Measurements from ENCODE around the gene IL17RC. TPM values are rescaled to one million over a fixed set of nuclear protein-coding genes. Genes with fewer than 3 reads are reported as not detected.

IL17RC gene
- total and polyA plus RNA-seq, 4 donors = 20.5 to 39.8 (median 33.6) TPM

DNA sequence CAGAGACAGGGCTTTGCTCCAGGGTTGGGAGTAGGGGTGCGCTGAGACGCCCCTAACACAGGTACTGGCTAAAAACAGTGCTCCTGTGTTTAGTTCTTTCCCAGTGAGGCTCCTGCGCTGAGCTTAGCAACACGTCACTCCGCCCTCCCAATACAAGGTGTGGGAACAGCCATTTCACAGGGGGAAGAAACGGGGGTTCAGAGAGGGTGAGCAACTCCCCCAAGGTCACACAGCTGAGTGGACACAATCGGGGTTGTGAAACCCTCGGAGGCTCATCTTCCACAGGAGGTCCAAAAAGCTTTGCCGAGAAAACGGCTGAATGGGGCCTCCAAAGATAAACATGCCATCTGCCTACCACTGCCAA lies 34.7 kb downstream of the IL17RC start:
- 18 to 31% methylated on average over 10 of the region's 10 CpGs for WGBS, 2 donors

DNA sequence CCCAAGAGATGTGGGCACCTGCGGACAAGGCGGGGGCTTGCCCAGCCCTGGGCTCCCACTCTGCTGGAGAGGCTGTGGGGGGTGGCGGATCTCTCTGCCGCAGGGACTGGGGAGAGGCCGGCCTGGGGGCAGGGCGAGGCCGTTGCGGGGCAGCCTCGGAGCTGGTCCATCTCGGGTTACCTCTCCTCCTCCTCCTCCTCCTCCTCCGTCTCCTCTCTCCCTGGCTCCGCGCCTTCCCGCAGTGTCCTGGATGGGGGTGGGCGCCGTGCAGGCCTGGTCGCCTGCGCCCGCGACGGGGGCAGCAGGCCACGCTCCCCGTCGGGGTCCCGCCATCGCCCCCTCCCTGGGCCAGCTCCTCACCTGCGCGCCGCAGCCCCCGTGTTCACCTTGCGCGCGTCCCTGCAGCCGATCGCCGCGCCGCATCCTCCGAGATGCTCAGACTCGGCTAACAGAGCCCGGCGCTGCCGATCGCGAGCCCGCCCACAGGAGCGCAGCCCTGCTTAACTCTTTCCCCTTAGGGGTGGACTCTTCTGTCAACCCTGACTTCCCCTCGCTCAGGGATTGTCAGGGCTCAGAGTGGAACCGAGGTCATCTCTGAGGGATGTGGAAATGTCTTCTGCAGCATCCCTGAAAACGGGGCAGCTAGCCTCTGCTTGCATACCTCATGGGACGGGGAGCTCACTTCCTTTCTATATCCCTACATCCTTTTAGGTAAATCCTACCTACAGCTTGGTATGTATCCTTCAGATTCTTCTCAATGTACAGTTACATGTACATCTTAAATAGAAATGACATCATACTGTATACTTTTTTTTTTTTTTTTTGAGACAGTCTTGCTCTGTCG lies 35.3 kb downstream of the IL17RC start, which contains the start of gene PRRT3:
TSS of gene PRRT3 (minus strand) at position 447 of the 844 bp plus-strand sequence. CDS start 2,293 bp downstream, outside the sequence.
- H3K36me3 ChIP-seq (ENCODE audit: control insufficient read depth in 4 of 4, insufficient read depth in 4 of 4, low read length in 4 of 4) = no peaks in the 10 kb centered on the region
- TF ChIP-seq, protein P1, sequence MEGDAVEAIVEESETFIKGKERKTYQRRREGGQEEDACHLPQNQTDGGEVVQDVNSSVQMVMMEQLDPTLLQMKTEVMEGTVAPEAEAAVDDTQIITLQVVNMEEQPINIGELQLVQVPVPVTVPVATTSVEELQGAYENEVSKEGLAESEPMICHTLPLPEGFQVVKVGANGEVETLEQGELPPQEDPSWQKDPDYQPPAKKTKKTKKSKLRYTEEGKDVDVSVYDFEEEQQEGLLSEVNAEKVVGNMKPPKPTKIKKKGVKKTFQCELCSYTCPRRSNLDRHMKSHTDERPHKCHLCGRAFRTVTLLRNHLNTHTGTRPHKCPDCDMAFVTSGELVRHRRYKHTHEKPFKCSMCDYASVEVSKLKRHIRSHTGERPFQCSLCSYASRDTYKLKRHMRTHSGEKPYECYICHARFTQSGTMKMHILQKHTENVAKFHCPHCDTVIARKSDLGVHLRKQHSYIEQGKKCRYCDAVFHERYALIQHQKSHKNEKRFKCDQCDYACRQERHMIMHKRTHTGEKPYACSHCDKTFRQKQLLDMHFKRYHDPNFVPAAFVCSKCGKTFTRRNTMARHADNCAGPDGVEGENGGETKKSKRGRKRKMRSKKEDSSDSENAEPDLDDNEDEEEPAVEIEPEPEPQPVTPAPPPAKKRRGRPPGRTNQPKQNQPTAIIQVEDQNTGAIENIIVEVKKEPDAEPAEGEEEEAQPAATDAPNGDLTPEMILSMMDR (IDR thresholded peaks at IDR 0.05; ENCODE audit: control extremely low read depth, extremely low read depth) = no peak
- H3K4me3 ChIP-seq = peak within 1 kb of the TSS; percentile 51
- ATAC-seq (ENCODE audit: insufficient read depth, low FRiP score) (peak; percentile 77), DNase-seq (peak; percentile 37 to 55 (median 44))
- H3K4me1 ChIP-seq (ENCODE audit: control insufficient read depth in 5 of 5, insufficient read depth in 5 of 5, low read length in 5 of 5) = peaks cover 0 to 19% (median 4%) of the 10 kb centered on the region in 5 donors
- H3K27ac ChIP-seq (ENCODE audit: low read depth in 1 of 2, low read length in 1 of 2) = no peak within 1 kb of the TSS
- peak within 1 kb of the TSS in 1 of 2 donors; percentile 49 for H3K9ac ChIP-seq (ENCODE audit: insufficient read depth in 1 of 2, low read length in 2 of 2)
- 3 to 5% methylated on average over 31 to 52 of the region's 52 CpGs for WGBS, 2 donors
- no peaks in the 10 kb centered on the region for H3K9me3 ChIP-seq (ENCODE audit: control insufficient read depth in 4 of 4, insufficient read depth in 3 of 4, low read length in 3 of 4)
- H3K27me3 ChIP-seq (ENCODE audit: control insufficient read depth in 3 of 3, insufficient read depth in 3 of 3, low read length in 2 of 3) = no peaks in the 10 kb centered on the region

More for the DNA sequence above, 34.7 kb downstream of the IL17RC start:
- TF ChIP-seq, protein P1 (IDR thresholded peaks at IDR 0.05; ENCODE audit: control extremely low read depth, extremely low read depth) = no peak
- Histone ChIP-seq H3K4me3 (no peak overlapping the region), H3K4me1 (ENCODE audit: control insufficient read depth in 5 of 5, insufficient read depth in 5 of 5, low read length in 5 of 5) (peaks cover 0 to 24% (median 4%) of the 10 kb centered on the region in 5 donors), H3K9me3 (ENCODE audit: control insufficient read depth in 4 of 4, insufficient read depth in 3 of 4, low read length in 3 of 4) (no peaks in the 10 kb centered on the region), H3K27me3 (ENCODE audit: control insufficient read depth in 3 of 3, insufficient read depth in 3 of 3, low read length in 2 of 3) (no peaks in the 10 kb centered on the region), H3K27ac (ENCODE audit: low read depth in 1 of 2, low read length in 1 of 2) (no peak overlapping the region), H3K9ac (ENCODE audit: insufficient read depth in 1 of 2, low read length in 2 of 2) (no peak overlapping the region), H3K36me3 (ENCODE audit: control insufficient read depth in 4 of 4, insufficient read depth in 4 of 4, low read length in 4 of 4) (no peaks in the 10 kb centered on the region)
- ATAC-seq (ENCODE audit: insufficient read depth, low FRiP score) (no peak), DNase-seq (no peak)

DNA sequence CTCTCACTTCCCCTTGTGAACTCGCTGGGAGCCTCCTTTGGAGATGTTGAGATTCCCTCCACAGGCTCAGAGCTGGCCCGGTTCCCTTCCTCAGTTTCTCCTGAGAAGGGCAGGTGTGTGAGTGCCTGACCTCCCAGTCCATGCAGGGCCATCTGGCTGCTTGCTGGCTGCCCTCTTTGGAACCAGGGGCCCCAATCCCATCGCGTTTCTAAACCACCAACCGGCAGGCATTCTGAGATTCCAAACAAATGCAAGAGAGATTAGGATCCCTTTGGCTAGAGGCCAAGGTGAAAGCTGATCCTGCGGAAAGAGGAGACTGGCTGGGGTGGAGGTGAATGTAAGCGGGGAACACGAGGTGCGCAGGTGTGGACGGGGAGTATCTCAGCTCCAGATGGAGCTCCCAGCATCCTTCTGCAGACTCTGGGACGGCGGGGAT lies 38.2 kb downstream of the IL17RC start:
- DNase-seq (peak in 2 of 3 donors; percentile 33 to 62), ATAC-seq (ENCODE audit: insufficient read depth, low FRiP score) (no peak)
- Histone ChIP-seq H3K36me3 (ENCODE audit: control insufficient read depth in 4 of 4, insufficient read depth in 4 of 4, low read length in 4 of 4) (peaks cover 0 to 2% (median 0%) of the 10 kb centered on the region in 4 donors), H3K27ac (ENCODE audit: low read depth in 1 of 2, low read length in 1 of 2) (no peak overlapping the region), H3K4me3 (no peak overlapping the region), H3K9me3 (ENCODE audit: control insufficient read depth in 4 of 4, insufficient read depth in 3 of 4, low read length in 3 of 4) (no peaks in the 10 kb centered on the region), H3K27me3 (ENCODE audit: control insufficient read depth in 3 of 3, insufficient read depth in 3 of 3, low read length in 2 of 3) (no peaks in the 10 kb centered on the region), H3K9ac (ENCODE audit: insufficient read depth in 1 of 2, low read length in 2 of 2) (no peak overlapping the region), H3K4me1 (ENCODE audit: control insufficient read depth in 5 of 5, insufficient read depth in 5 of 5, low read length in 5 of 5) (peaks cover 0 to 14% (median 4%) of the 10 kb centered on the region in 5 donors)
- WGBS, 2 donors = 57 to 69% methylated on average over 12 of the region's 12 CpGs
- TF ChIP-seq, protein P1 (IDR thresholded peaks at IDR 0.05; ENCODE audit: control extremely low read depth, extremely low read depth) = no peak

Measured in lung (tissue), 12 donors.